Pancreas (tissue), 10 donors: ENCODE results near the gene MAD1L1. TPM values are rescaled to one million over a fixed set of nuclear protein-coding genes. Genes with fewer than 3 reads are reported as not detected.

Source experiments
- ATAC-seq, 4 donors: fragments of 200-7000 bp; cut with Tn5 transposase; one replicate each; pipeline versions ENCODE4 v1.8.0 to v1.9.1; 2020; ENCODE audit warnings: mild to moderate bottlenecking in 4 of 4, moderate library complexity in 4 of 4
- DNase-seq, 6 donors: peaks; one replicate each; pipeline ENCODE4 v3.0.0-alpha.2; 2020
- FAIRE-seq: peaks from 2 replicates; lab custom pipeline; 2012; peaks lifted over from hg19 to GRCh38; lab: Jason Lieb, UNC
- H3K27ac ChIP-seq, 4 donors: fragments of 200-600 bp; sonication (generic); 1 replicate in 3 of 4; 2 replicates in 1 of 4; pipeline versions ENCODE4 v1.5.0 to v1.8.0; 2020
- H3K27me3 ChIP-seq, 4 donors: fragments of 200-600 bp; one replicate each; pipeline ENCODE4 v1.8.0; 2021
- H3K36me3 ChIP-seq, 3 donors: fragments of 200-600 bp; sonication (generic) in 1 of 3; one replicate each; pipeline versions ENCODE4 v1.5.0 to v1.8.0; 2020 to 2021
- H3K4me1 ChIP-seq, 3 donors: fragments of 200-600 bp; one replicate each; pipeline ENCODE4 v1.8.0; 2021
- H3K4me3 ChIP-seq, 4 donors: fragments of 200-600 bp; sonication (generic) in 2 of 4; one replicate each; pipeline versions ENCODE4 v1.5.0 to v1.8.0; 2020 to 2021
- H3K9me3 ChIP-seq, 4 donors: fragments of 200-600 bp; one replicate each; pipeline ENCODE4 v1.8.0; 2021
- WGBS, 2 donors: extraction: QIAGEN DNeasy Blood & Tissue Kit; methylation state at CpG; one replicate each; pipeline ENCODE4 v1.1.7; 2013; 5-methylcytosine and 5-hydroxymethylcytosine counted together
- intact Hi-C, 3 donors: fragments of 100-400 bp; cut with DNase I; formaldehyde crosslinking; loops; one replicate each; pipeline versions ENCODE4 v1.11.1 to v1.14.2; 2022
- polyA plus RNA-seq, 2 donors: library from polyadenylated mRNA; stranded (reverse); fragments of 200-250 nt; gene quantifications; one replicate each; pipeline ENCODE4 v1.2.3, GENCODE V29; 2013
- total RNA-seq, 6 donors: library from RNA; stranded (reverse); fragmentation: NEBNext Ultra II Directional in 4 of 6; extraction: Animal tissue kit (Norgen Biotek cat#: 25700) in 4 of 6; gene quantifications; one replicate each; pipeline versions ENCODE4 v1.2.1 to v1.2.4, GENCODE V29; 2021 to 2023
- TF ChIP-seq, protein P1 (sequence below), 4 donors: fragments of 200-600 bp; sonication (generic) in 3 of 4; IDR thresholded peaks; one replicate each; pipeline versions ENCODE4 v1.5.0 to v1.8.0; 2021; ENCODE audit warnings: antibody characterized with exemption in 4 of 4
- donor health status: healthy with polysubstance abuse.
- donor health status: DM: no; HTN: no; CAD: no; lungs with moderate emphysema.
- donor health status: DM: no; HTN: no; CAD: no.
- donor health status: control.
- donor health status: control.
- donor health status: Bipolar disorder and iron deficiency.
- donor health status: DM: yes; HTN: yes; CAD: no.
- donor health status: DM: no; HTN: no; CAD: no.
- donor health status: DM: no; HTN: no; CAD: no.
- donor health status: DM: yes; HTN: yes; CAD: no.

Gene MAD1L1
- total and polyA plus RNA-seq, 8 donors, result 9.8 to 28.2 (median 11.9) TPM

DNA sequence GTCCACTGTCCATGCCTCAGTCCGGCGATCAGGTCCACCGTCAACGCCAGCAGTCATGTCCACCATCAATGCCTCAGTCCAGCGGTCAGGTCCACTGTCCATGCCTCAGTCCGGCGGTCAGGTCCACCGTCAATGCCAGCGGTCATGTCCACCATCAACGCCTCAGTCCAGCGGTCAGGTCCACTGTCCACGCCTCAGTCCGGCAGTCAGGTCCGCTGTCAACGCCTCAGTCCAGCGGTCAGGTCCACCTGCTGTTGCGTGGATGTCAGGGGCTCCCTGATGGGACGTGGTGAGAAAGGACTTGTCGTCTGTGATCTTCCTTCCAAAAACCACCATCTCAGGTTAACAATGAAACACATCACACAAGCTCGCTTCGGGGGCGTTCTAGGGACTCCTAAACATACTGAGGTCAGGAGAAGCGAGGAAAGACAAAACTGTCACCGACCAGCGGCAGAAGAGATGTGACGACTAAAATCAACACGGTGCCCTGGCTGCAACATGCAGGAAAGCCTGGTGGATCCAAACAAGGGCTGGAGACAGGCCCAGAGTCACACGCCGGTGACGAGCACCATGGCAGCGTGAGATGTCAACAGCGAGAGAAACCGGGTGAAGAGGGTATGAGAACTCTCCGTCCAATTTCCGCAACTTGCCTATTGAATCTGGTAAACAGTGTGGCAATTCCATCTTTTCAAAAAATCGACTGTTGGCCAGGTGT, 264.2 kb downstream of the MAD1L1 start:
- FAIRE-seq, result no peak
- intact Hi-C loops, result no loop called here
- no peaks in the 10 kb centered on the region for H3K27me3 ChIP-seq
- 97% methylated on average over 36 of the region's 36 CpGs for WGBS, 2 donors
- no peak overlapping the region for H3K27ac ChIP-seq
- no peaks in the 10 kb centered on the region for H3K4me1 ChIP-seq
- no peak for ATAC-seq
- H3K36me3 ChIP-seq, result no peaks in the 10 kb centered on the region
- peak in 2 of 6 donors; percentile 38 to 39 for DNase-seq
- no peak overlapping the region for H3K4me3 ChIP-seq
- H3K9me3 ChIP-seq, result no peaks in the 10 kb centered on the region
- TF ChIP-seq, protein P1, sequence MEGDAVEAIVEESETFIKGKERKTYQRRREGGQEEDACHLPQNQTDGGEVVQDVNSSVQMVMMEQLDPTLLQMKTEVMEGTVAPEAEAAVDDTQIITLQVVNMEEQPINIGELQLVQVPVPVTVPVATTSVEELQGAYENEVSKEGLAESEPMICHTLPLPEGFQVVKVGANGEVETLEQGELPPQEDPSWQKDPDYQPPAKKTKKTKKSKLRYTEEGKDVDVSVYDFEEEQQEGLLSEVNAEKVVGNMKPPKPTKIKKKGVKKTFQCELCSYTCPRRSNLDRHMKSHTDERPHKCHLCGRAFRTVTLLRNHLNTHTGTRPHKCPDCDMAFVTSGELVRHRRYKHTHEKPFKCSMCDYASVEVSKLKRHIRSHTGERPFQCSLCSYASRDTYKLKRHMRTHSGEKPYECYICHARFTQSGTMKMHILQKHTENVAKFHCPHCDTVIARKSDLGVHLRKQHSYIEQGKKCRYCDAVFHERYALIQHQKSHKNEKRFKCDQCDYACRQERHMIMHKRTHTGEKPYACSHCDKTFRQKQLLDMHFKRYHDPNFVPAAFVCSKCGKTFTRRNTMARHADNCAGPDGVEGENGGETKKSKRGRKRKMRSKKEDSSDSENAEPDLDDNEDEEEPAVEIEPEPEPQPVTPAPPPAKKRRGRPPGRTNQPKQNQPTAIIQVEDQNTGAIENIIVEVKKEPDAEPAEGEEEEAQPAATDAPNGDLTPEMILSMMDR (IDR thresholded peaks at IDR 0.05), result no peak

DNA sequence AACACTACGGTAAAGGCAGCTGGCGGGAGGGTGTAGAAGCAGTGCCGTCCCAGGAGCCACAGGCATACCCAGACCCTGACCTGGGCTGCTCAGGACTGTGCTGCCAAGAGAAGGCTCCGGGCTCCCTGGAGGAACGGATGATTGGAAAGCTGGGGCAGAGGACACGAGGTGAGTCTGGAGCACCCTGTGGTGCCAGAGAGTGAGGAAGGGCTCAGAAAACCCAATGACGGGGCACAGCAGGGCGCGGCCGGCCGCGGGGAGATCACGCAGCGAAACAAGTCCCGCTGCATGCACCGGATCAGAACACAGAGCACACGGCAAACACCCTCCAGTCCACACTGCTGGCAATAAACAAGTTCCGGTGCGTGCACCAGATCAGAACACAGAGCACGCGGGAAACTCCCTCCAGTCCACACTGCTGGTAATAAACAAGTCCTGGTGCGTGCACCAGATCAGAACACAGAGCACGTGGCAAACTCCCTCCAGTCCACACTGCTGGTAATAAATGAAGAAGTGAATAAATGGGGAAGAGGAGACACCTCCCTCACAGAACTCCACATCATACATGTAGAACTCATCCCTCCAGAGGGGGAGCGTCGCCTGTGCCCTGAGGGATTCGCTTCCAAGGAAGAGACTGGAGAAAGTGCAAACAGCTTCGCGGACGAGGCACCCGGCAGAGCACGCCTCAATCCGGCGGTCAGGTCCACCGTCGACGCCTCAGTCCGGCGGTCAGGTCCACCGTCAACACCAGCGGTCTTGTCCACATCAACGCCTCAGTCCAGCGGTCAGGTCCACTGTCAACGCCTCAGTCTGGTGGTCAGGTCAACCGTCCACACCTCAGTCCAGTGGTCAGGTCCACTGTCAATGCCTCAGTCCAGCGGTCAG, 265.0 kb downstream of the MAD1L1 start:
- H3K36me3 ChIP-seq, result no peaks in the 10 kb centered on the region
- WGBS, 2 donors, result 96 to 97% methylated on average over 45 of the region's 45 CpGs

DNA sequence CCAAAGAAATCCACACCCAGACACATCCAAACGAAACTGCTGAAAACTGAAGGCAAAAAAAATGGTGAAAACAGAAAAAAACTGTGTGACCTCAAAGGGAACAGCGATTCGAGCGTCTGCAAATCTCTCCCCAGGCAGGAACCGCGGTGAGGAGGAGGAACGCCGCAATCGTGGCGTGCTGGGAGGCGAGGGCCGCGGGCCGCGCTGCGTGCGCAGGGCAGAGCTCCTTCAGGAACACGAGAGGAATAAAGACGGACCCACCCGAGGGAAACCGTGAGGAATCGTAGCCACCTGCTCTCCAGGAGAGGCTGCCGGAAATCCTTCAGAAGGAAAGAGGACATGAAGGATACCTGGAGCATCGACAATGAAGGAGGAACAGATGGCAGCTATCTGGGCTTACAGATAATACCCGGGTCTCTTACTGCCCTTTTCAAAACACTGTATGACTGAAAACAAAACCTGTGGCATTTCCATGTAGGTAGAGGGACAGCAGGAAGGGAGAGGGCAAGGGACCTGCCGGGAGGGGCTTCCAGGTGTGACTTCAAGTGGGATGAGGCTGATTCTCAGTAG, 266.0 kb downstream of the MAD1L1 start:
- intact Hi-C loops, result no loop called here
- peak in 1 of 6 donors; percentile 44 for DNase-seq
- TF ChIP-seq, protein P1 (IDR thresholded peaks at IDR 0.05), result no peak
- Histone ChIP-seq H3K36me3 (no peaks in the 10 kb centered on the region), H3K27me3 (no peaks in the 10 kb centered on the region), H3K4me3 (no peak overlapping the region), H3K4me1 (no peaks in the 10 kb centered on the region), H3K27ac (no peak overlapping the region), H3K9me3 (no peaks in the 10 kb centered on the region)
- no peak for FAIRE-seq
- 90 to 92% methylated on average over 26 of the region's 26 CpGs for WGBS, 2 donors
- ATAC-seq, result no peak

More for the DNA sequence above, 265.0 kb downstream of the MAD1L1 start:
- ATAC-seq (no peak), FAIRE-seq (no peak), DNase-seq (peak in 2 of 6 donors; percentile 31 to 51)
- Histone ChIP-seq H3K4me3 (no peak overlapping the region), H3K27me3 (no peaks in the 10 kb centered on the region), H3K27ac (no peak overlapping the region), H3K9me3 (no peaks in the 10 kb centered on the region), H3K4me1 (no peaks in the 10 kb centered on the region)
- intact Hi-C loops, result no loop called here
- TF ChIP-seq, protein P1 (IDR thresholded peaks at IDR 0.05), result no peak

DNA sequence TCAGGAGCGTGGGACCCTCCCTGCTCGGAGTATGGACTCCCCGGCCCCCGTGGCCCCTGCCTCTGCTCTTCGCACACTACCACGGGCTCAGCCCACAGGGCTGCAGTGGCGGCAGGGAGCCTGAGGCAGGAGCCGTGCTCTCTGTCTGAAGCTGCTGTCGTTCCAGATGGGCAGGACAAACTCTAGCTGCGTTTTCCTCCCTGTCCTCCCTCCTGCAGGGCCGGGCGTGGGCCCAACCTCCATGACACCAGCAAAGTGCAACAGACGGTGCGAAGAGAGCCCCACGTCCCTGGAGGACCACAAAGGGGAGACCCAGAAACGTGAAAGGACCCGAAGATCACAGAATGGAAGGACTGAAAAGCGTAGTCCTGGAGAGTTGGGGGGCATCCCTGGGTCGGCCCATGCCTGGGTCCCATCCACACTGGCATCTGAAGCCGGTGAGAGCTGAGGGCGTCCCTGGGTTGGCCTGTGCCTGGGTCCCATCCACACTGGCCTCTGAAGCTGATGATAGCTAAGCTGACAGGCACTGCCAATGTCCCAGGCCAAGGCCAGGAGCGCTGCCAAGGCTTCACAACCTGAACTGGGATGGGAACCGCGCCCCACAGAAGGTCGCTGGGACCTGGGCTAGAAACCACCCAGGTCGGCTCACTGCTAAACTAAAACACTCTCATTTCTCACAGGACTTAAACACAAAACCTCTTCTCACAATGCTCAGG, 267.0 kb downstream of the MAD1L1 start:
- 91 to 93% methylated on average over 26 of the region's 26 CpGs for WGBS, 2 donors
- FAIRE-seq, result no peak
- intact Hi-C loops, result no loop called here
- DNase-seq, result peak in 2 of 6 donors; percentile 38 to 44
- H3K4me3 ChIP-seq, result no peak overlapping the region
- H3K4me1 ChIP-seq, result no peaks in the 10 kb centered on the region
- TF ChIP-seq, protein P1 (IDR thresholded peaks at IDR 0.05), result no peak
- no peak overlapping the region for H3K27ac ChIP-seq
- H3K9me3 ChIP-seq, result no peaks in the 10 kb centered on the region
- H3K27me3 ChIP-seq, result no peaks in the 10 kb centered on the region
- no peaks in the 10 kb centered on the region for H3K36me3 ChIP-seq
- no peak for ATAC-seq
